Inflammatory macrophage (primary cell): ENCODE data around the gene HRK.

Source experiments
- DNase-seq, 2 donors: peaks; one replicate each; pipeline ENCODE4 v3.0.0-alpha.2; 2020 to 2022

Gene HRK

GRCh38 chr12:116897476-116897875 lies 16.2 kb upstream of the HRK start:
- DNase-seq, result no peak

GRCh38 chr12:116896411-116896924 lies 15.2 kb upstream of the HRK start:
- no peak for DNase-seq

- no peak for DNase-seq
These were observed 13.7 kb upstream of the HRK start for GRCh38 chr12:116894913-116895312.

GRCh38 chr12:116892349-116893140 lies 11.3 kb upstream of the HRK start:
- DNase-seq, result no peak

- DNase-seq, result no peak
These were observed 9.8 kb upstream of the HRK start for GRCh38 chr12:116891019-116891418.

GRCh38 chr12:116890330-116890729 lies 9.1 kb upstream of the HRK start:
- no peak for DNase-seq

GRCh38 chr12:116887897-116888296 lies 6.7 kb upstream of the HRK start:
- DNase-seq, result no peak

GRCh38 chr12:116887244-116887643 lies 6.0 kb upstream of the HRK start:
- no peak for DNase-seq

GRCh38 chr12:116885491-116885890 lies 4.2 kb upstream of the HRK start:
- DNase-seq, result peak; percentile 84 to 93

- DNase-seq, result peak; percentile 34 to 52
These were observed 3.6 kb upstream of the HRK start for GRCh38 chr12:116884871-116885270.

- peak in 1 of 2 donors; percentile 4 for DNase-seq
These were observed 1.5 kb upstream of the HRK start for GRCh38 chr12:116882742-116883141.

- no peak for DNase-seq
These were observed 751 bp upstream of the HRK start for GRCh38 chr12:116881877-116882507.

GRCh38 chr12:116880817-116881324 lies 370 bp downstream of the HRK start:
- peak in 1 of 2 donors; percentile 28 for DNase-seq

GRCh38 chr12:116880213-116880816 lies 926 bp downstream of the HRK start:
- DNase-seq, result no peak

GRCh38 chr12:116879509-116880212 lies 1.6 kb downstream of the HRK start:
- DNase-seq, result peak in 1 of 2 donors; percentile 14

- peak; percentile 23 to 43 for DNase-seq
These were observed 2.4 kb downstream of the HRK start for GRCh38 chr12:116878567-116879508.

GRCh38 chr12:116876151-116876869 lies 4.9 kb downstream of the HRK start:
- no peak for DNase-seq

GRCh38 chr12:116874324-116874995 lies 6.8 kb downstream of the HRK start:
- no peak for DNase-seq

GRCh38 chr12:116870306-116870705 lies 10.9 kb downstream of the HRK start:
- DNase-seq, result no peak

- DNase-seq, result peak; percentile 16 to 22
These were observed 13.7 kb downstream of the HRK start for GRCh38 chr12:116867523-116867922.
